HG03342 (cell line): ENCODE results near the gene WDR44.
"Not testable (repeated sequence)": the region's sequence is repeated elsewhere in the genome, so short reads cannot be mapped to it uniquely, and the experiment has no call there.

Experiments
- ATAC-seq: cut with Tn5 transposase; IDR thresholded peaks from one replicate; pipeline ENCODE4 v1.9.1; 2021; ENCODE audit warnings: mild to moderate bottlenecking, moderate library complexity; ENCODE audit not compliant: unreplicated experiment

The WDR44 gene

GRCh38 chrX:118345464-118346257, at the start of gene WDR44:
Gene WDR44 (plus strand): TSS chrX:118346106. CDS start chrX:118346504, 398 bp downstream.
- ATAC-seq: peak; percentile 91

GRCh38 chrX:118305827-118306226, 40.1 kb upstream of the WDR44 start:
- ATAC-seq: not testable (repeated sequence)

- ATAC-seq: no peak
Measured at GRCh38 chrX:118315529-118315928, 30.4 kb upstream of the WDR44 start.

GRCh38 chrX:118324588-118324987, 21.3 kb upstream of the WDR44 start:
- no peak for ATAC-seq

GRCh38 chrX:118325453-118325852, 20.5 kb upstream of the WDR44 start:
- no peak for ATAC-seq

GRCh38 chrX:118329175-118329574, 16.7 kb upstream of the WDR44 start:
- ATAC-seq: no peak

- ATAC-seq: no peak
Measured at GRCh38 chrX:118337687-118338086, 8.2 kb upstream of the WDR44 start.

GRCh38 chrX:118338930-118339329, 7.0 kb upstream of the WDR44 start:
- ATAC-seq: no peak

- ATAC-seq: peak; percentile 2
Measured at GRCh38 chrX:118345045-118345463, 852 bp upstream of the WDR44 start.

- ATAC-seq: peak; percentile 20
Measured at GRCh38 chrX:118346258-118347094, 570 bp downstream of the WDR44 start.

GRCh38 chrX:118347131-118347530, 1.2 kb downstream of the WDR44 start:
- ATAC-seq: no peak

- no peak for ATAC-seq
Measured at GRCh38 chrX:118347736-118348135, 1.8 kb downstream of the WDR44 start.

- no peak for ATAC-seq
Measured at GRCh38 chrX:118348186-118348810, 2.4 kb downstream of the WDR44 start.

GRCh38 chrX:118349188-118349587, 3.3 kb downstream of the WDR44 start:
- ATAC-seq: no peak

GRCh38 chrX:118350221-118350620, 4.3 kb downstream of the WDR44 start:
- no peak for ATAC-seq

- no peak for ATAC-seq
Measured at GRCh38 chrX:118350706-118351105, 4.8 kb downstream of the WDR44 start.

- no peak for ATAC-seq
Measured at GRCh38 chrX:118352566-118352965, 6.7 kb downstream of the WDR44 start.

GRCh38 chrX:118353081-118353850, 7.4 kb downstream of the WDR44 start:
- peak; percentile 65 for ATAC-seq

GRCh38 chrX:118355225-118355920, 9.5 kb downstream of the WDR44 start:
- ATAC-seq: no peak

- ATAC-seq: no peak
Measured at GRCh38 chrX:118356154-118356701, 10.3 kb downstream of the WDR44 start.
